HepG2 (cell line): ENCODE data around the gene SNAI1. TPM values are rescaled to one million over a fixed set of nuclear protein-coding genes. Genes with fewer than 3 reads are reported as not detected.

Experiments used
- HMGXB3 ChIP-seq: sonication (generic); formaldehyde crosslinking; IDR thresholded peaks from 2 replicates; pipeline ENCODE4 v1.4.0; 2020; ENCODE audit warnings: missing genetic modification reagents, borderline replicate concordance
- IRF2 ChIP-seq: IDR thresholded peaks from 2 replicates; pipeline ENCODE4 v1.6.1; 2018; ENCODE audit warnings: missing genetic modification reagents, missing compliant biosample characterization
- RNF219 ChIP-seq: sonication (generic); formaldehyde crosslinking; IDR thresholded peaks from 2 replicates; pipeline ENCODE4 v1.5.0; 2020; ENCODE audit warnings: mild to moderate bottlenecking, missing genetic modification reagents
- ZFP91 ChIP-seq: sonication (generic); formaldehyde crosslinking; IDR thresholded peaks from 2 replicates; pipeline ENCODE4 v1.9.0; 2022; ENCODE audit warnings: missing genetic modification reagents, mild to moderate bottlenecking, borderline replicate concordance
- ZNF501 ChIP-seq: sonication (generic); formaldehyde crosslinking; IDR thresholded peaks from 2 replicates; pipeline ENCODE4 v1.5.1; 2020; ENCODE audit warnings: mild to moderate bottlenecking, moderate library complexity, missing genetic modification reagents
- polyA plus RNA-seq, 8 experiments: library from polyadenylated mRNA; depleted of rRNA in 3 of 8; stranded (reverse) in 7 of 8; unstranded in 1 of 8; fragments of >200 nt; fragmentation: Illumina TruSeq in 4 of 8; extraction: Trizol in 4 of 8; gene quantifications; 2 replicates each; pipeline versions ENCODE4 v1.2.1 to v1.2.3, GENCODE V29; 2011 to 2016; ENCODE audit warnings: low read depth in 4 of 8, missing spikeins in 1 of 8, mixed read lengths in 1 of 8; ENCODE audit not compliant: insufficient read depth in 1 of 8
- total RNA-seq, 5 experiments: library from RNA; depleted of rRNA; stranded (reverse); fragments of >200 nt; fragmentation: Illumina TruSeq; extraction: Trizol; gene quantifications; 2 replicates each; pipeline ENCODE4 v1.2.3, GENCODE V29; 2016; ENCODE audit warnings: low read depth in 1 of 5

Gene SNAI1
- total and polyA plus RNA-seq, 2 of the 13 experiments (the other 11 are each of a cell fraction or from before 2014, with no cell fraction given), result 1.3 to 1.4 TPM

GRCh38 chr20:50029697-50030461 lies 47.1 kb downstream of the SNAI1 start (continued):
- TF ChIP-seq RNF219 (CRISPR knock-in tag) (no peak), HMGXB3 (CRISPR knock-in tag) (peak; percentile 70; the same call in 1 of the 2 replicates), ZNF501 (CRISPR knock-in tag) (no peak; the same call in 1 of the 2 replicates), ZFP91 (CRISPR knock-in tag) (peak; percentile 83), IRF2 (peak; percentile 20)
